Stomach smooth muscle (tissue), 2 donors: Measurements from ENCODE around the gene SMG7.
"Not testable (repeated sequence)": the region's sequence is repeated elsewhere in the genome, so short reads cannot be mapped to it uniquely, and the experiment has no call there.

ENCODE experiments used
- H3K27ac ChIP-seq: one replicate; pipeline ENCODE4 v1.7.0; 2013; ENCODE audit warnings: mild to moderate bottlenecking, low read length, inconsistent platforms
- H3K27me3 ChIP-seq, 2 donors: one replicate each; pipeline ENCODE4 v1.7.0; 2013; ENCODE audit warnings: low read length in 2 of 2; ENCODE audit not compliant: insufficient read depth in 2 of 2, control insufficient read depth in 1 of 2
- H3K36me3 ChIP-seq, 2 donors: one replicate each; pipeline ENCODE4 v1.7.0; 2013; ENCODE audit warnings: low read length in 2 of 2; ENCODE audit not compliant: control insufficient read depth in 2 of 2, insufficient read depth in 2 of 2
- H3K4me1 ChIP-seq: one replicate; pipeline ENCODE4 v1.7.0; 2013; ENCODE audit warnings: low read length; ENCODE audit not compliant: control insufficient read depth, insufficient read depth
- H3K4me3 ChIP-seq, 2 donors: one replicate each; pipeline ENCODE4 v1.7.0; 2013; ENCODE audit warnings: low read length in 2 of 2
- H3K9ac ChIP-seq, 2 donors: one replicate each; pipeline ENCODE4 v1.7.0; 2013; ENCODE audit warnings: low read length in 2 of 2, mild to moderate bottlenecking in 1 of 2
- H3K9me3 ChIP-seq, 2 donors: one replicate each; pipeline ENCODE4 v1.7.0; 2013; ENCODE audit warnings: low read length in 2 of 2; ENCODE audit not compliant: control insufficient read depth in 2 of 2
- donor health status: healthy.
- donor health status: Pancreatic carcinoma.

SMG7 gene, protein sequence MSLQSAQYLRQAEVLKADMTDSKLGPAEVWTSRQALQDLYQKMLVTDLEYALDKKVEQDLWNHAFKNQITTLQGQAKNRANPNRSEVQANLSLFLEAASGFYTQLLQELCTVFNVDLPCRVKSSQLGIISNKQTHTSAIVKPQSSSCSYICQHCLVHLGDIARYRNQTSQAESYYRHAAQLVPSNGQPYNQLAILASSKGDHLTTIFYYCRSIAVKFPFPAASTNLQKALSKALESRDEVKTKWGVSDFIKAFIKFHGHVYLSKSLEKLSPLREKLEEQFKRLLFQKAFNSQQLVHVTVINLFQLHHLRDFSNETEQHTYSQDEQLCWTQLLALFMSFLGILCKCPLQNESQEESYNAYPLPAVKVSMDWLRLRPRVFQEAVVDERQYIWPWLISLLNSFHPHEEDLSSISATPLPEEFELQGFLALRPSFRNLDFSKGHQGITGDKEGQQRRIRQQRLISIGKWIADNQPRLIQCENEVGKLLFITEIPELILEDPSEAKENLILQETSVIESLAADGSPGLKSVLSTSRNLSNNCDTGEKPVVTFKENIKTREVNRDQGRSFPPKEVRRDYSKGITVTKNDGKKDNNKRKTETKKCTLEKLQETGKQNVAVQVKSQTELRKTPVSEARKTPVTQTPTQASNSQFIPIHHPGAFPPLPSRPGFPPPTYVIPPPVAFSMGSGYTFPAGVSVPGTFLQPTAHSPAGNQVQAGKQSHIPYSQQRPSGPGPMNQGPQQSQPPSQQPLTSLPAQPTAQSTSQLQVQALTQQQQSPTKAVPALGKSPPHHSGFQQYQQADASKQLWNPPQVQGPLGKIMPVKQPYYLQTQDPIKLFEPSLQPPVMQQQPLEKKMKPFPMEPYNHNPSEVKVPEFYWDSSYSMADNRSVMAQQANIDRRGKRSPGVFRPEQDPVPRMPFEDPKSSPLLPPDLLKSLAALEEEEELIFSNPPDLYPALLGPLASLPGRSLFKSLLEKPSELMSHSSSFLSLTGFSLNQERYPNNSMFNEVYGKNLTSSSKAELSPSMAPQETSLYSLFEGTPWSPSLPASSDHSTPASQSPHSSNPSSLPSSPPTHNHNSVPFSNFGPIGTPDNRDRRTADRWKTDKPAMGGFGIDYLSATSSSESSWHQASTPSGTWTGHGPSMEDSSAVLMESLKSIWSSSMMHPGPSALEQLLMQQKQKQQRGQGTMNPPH

DNA sequence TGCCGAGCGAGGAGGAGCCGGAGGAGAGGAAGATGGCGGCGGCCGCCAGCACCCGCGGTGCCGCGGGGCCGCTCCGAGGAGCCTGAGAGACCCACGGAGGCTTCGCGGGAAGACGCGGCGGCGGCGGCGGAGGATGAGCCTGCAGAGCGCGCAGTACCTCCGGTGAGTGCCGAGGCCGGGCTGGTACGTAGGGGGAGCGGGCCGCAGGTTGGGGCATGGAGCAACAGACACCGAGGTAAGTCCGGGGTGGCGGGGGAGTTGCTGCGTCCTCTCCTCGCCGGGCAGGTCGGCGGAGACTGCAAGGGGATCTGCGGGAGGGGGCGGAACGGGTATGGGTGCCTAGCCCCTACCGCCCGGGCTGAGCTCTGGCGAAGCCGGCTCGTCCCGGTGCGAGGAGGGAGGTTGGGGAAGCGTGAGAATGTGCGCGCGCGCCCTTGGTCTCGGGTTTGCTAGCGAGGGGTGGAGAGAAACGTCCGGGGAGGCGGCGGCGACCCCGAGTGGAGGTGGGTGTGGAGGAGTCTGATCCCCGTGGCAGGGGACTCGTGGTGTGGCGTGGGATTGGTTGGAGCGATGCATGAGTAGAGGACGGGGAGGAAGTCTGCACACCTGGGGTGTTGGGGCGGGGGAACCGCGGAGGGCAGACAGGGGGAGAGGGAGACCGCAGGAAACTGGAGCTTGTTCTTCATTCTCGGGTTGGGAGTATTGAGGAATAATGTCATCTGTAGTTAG, at the start of gene SMG7:
SMG7 (plus strand) TSS at position 12 of the 729 bp plus-strand sequence; CDS start at position 134, 122 bp downstream.
- H3K36me3 ChIP-seq = no peaks in the 10 kb centered on the region
- peak within 1 kb of the TSS; percentile 93 for H3K27ac ChIP-seq
- no peaks in the 10 kb centered on the region for H3K9me3 ChIP-seq
- peaks cover 8% of the 10 kb centered on the region for H3K4me1 ChIP-seq
- H3K9ac ChIP-seq = peak within 1 kb of the TSS; percentile 84 to 97
- no peaks in the 10 kb centered on the region for H3K27me3 ChIP-seq
- H3K4me3 ChIP-seq = peak within 1 kb of the TSS; percentile 85 to 90

DNA sequence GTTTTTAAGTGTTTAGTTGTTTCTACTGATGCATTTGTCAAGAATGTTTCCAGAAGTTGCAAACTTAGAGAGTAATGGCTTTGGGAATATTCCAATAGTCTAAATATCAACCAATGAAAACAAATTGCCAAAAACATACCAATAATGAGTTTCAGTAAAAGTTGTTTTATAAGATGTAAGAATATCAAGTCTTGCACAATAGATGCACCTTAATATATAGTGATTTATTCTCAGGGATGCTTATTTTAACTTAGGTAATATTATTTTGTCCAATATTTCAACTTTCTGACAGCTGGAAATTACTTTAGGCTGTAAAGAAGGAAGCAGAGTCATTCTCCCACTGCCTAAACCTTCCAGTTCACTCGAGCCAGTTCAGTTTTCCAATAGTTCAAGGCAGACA, 48.8 kb upstream of the SMG7 start:
- Histone ChIP-seq H3K36me3 (no peaks in the 10 kb centered on the region), H3K27ac (no peak overlapping the region), H3K9ac (no peak overlapping the region), H3K9me3 (no peaks in the 10 kb centered on the region), H3K27me3 (no peaks in the 10 kb centered on the region), H3K4me1 (no peaks in the 10 kb centered on the region), H3K4me3 (no peak overlapping the region)

DNA sequence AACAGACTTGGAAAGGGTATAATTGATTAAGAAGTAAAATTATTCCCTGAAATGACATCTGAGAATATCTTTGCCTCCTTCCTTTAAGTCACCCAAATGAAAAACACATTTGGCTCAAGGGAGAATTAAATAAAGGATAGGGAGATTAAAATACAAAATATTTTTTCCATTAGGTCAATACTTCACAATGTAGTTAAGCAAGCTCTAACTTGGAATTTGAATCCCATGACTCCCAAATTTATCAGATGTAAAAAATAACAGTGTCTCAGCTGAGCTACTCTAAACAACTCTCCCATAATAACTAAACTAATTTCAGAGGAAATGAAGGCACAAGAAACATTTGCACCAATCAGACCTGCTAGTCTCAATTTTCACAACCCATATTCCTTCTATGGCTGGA, 47.6 kb upstream of the SMG7 start:
- Histone ChIP-seq H3K9ac (no peak overlapping the region), H3K27me3 (no peaks in the 10 kb centered on the region), H3K27ac (no peak overlapping the region), H3K4me3 (no peak overlapping the region), H3K36me3 (no peaks in the 10 kb centered on the region), H3K4me1 (no peaks in the 10 kb centered on the region), H3K9me3 (no peaks in the 10 kb centered on the region)

DNA sequence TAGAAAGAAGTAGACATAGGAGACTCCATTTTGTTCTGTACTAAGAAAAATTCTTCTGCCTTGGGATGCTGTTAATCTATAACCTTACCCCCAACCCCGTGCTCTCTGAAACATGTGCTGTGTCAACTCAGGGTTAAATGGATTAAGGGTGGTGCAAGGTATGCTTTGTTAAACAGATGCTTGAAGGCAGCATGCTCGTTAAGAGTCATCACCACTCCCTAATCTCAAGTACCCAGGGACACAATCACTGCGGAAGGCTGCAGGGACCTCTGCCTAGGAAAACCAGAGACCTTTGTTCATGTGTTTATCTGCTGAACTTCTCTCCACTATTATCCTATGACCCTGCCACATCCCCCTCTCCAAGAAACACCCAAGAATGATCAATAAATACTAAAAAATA, 44.7 kb upstream of the SMG7 start:
- H3K27ac ChIP-seq, H3K9ac ChIP-seq, H3K27me3 ChIP-seq, H3K9me3 ChIP-seq, H3K4me1 ChIP-seq, H3K4me3 ChIP-seq, H3K36me3 ChIP-seq: not testable (repeated sequence)

DNA sequence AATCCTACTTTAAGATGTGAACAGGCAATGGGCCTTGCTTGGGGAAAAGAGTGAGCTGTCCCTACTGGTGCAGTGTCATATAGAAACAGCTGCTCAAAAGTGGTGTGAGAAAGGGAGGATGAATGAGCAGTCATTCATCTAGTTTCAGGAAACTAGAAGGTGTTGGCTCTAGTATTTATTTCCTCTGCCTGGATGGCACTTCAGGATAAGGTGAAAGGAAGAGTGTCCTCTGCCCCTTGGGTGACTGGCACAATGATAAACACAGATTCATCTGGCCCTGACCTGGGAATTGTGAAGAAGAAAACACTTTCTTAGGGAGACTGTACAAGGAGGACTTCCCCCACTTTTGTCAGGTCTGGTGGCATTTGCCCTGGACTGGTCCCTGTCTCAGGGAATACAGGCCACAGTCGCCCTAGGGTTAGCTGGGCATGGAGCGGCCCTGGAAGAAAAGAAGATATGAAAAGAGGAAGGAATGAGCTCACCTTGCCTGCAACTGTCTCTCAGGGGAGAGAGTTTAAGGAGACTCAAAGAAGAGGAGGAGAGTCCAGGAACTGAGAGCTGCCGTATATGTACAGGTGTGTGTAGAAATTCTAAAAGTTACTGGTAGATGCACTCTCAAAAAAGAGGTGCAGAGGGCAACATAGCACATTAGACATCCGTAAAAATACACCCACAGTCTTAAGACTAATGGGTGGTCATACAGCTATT, 40.3 kb upstream of the SMG7 start:
- Histone ChIP-seq H3K27ac (no peak overlapping the region), H3K4me3 (no peak overlapping the region), H3K9me3 (no peaks in the 10 kb centered on the region), H3K36me3 (no peaks in the 10 kb centered on the region), H3K4me1 (no peaks in the 10 kb centered on the region), H3K9ac (no peak overlapping the region), H3K27me3 (no peaks in the 10 kb centered on the region)

DNA sequence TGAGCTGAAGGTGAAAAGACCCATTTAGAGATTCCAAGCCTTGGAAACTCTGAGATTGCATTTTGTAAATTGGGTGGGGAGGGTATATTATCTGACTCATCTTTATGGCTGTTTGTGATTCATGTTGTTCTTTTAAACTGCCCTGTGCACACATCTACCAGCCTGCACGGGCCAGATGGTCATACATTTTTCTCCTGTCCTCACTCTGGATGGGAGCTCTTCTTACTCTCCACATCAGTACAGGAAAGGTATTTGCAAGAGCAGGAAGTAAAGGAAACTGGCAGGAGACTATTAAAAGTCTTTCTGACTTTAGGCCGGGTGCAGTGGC, 39.8 kb upstream of the SMG7 start:
- Histone ChIP-seq H3K9ac (no peak overlapping the region), H3K4me1 (no peaks in the 10 kb centered on the region), H3K27ac (no peak overlapping the region), H3K9me3 (no peaks in the 10 kb centered on the region), H3K36me3 (no peaks in the 10 kb centered on the region), H3K27me3 (no peaks in the 10 kb centered on the region), H3K4me3 (no peak overlapping the region)

DNA sequence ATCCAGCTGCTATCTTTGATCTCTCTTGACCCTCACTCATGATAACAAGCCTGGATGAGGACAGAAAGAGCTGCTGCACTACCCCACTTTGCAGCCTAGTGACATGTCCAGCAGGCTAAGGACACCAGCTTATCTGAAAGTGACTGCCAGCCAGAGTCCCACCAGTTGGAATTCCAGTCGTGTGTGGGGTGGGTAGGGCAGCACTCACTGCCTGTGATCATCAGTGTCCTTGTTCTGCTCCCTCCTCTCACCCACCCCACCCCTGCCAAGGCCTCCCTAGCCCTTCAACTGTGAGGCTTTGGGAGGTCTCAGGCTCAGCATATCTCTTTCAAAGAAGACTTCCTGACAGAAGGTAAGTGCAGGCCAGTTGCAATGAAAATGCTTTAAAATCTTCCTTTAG, 38.6 kb upstream of the SMG7 start:
- H3K4me1 ChIP-seq = no peaks in the 10 kb centered on the region
- no peak overlapping the region for H3K27ac ChIP-seq
- no peaks in the 10 kb centered on the region for H3K36me3 ChIP-seq
- no peaks in the 10 kb centered on the region for H3K27me3 ChIP-seq
- H3K9ac ChIP-seq = no peak overlapping the region
- no peak overlapping the region for H3K4me3 ChIP-seq
- no peaks in the 10 kb centered on the region for H3K9me3 ChIP-seq

DNA sequence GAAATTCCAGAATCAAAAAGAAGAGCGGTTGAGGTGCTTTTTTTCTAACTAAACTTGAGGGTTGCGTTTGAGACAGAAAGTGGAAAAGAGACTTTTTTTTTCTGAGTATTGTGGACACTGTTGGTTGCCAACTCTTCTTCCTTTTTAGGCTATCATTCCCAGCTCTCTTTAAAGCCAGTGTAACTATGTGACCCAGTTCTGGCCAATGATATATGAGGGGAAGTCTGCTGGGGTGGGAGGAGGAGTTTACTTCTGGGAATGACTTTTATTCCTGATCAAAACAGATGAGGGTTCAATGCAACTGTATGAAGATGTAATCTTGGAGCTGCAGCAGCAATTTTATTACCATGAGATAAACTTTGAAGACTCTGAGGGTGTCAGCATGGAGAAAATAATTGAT, 36.8 kb upstream of the SMG7 start:
- no peaks in the 10 kb centered on the region for H3K36me3 ChIP-seq
- no peak overlapping the region for H3K9ac ChIP-seq
- no peaks in the 10 kb centered on the region for H3K9me3 ChIP-seq
- no peaks in the 10 kb centered on the region for H3K4me1 ChIP-seq
- H3K27ac ChIP-seq = no peak overlapping the region
- no peak overlapping the region for H3K4me3 ChIP-seq
- H3K27me3 ChIP-seq = no peaks in the 10 kb centered on the region

DNA sequence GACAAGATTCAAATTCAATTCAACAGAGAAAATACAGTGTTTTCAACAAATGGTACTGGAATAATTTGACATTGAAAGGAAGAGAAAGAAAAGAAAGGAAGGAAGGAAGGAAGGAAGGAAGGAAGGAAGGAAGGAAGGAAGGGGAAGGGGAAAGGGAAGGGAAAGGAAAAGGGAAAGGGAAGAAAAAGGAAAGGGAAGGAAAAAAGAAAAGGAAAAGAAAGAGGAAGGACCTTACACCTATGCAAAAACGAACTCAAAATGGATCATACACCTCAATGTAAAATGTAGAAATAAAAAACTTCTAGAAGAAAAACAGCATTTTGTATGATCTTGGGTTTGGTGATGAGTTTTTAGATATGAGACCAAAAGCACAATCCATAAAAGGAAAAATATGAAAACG, 34.2 kb upstream of the SMG7 start:
- Histone ChIP-seq H3K27me3 (no peaks in the 10 kb centered on the region), H3K4me1 (no peaks in the 10 kb centered on the region), H3K4me3 (no peak overlapping the region), H3K27ac (no peak overlapping the region), H3K9ac (no peak overlapping the region), H3K36me3 (no peaks in the 10 kb centered on the region), H3K9me3 (no peaks in the 10 kb centered on the region)

DNA sequence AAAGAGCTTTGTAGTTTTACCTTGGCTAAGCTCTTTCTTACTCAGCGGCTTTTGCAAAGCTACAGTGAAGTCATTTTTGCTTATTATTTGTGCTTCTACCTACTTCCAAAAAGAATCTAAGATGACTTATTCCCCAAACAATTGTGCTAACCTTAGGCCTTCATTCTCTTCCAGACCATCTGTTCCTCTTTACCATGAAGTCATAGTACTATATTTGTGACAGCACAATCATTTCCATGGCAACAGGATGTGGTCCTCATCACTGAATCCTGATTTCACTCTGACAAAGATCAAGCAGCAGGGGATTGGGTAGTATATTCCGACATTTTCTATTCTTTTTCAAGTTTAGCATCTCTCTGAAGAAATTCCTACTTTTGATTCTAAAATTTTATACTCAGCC, 29.3 kb upstream of the SMG7 start:
- H3K4me1 ChIP-seq = no peaks in the 10 kb centered on the region
- H3K9ac ChIP-seq = no peak overlapping the region

More for the DNA sequence above, 29.3 kb upstream of the SMG7 start:
- H3K9me3 ChIP-seq = no peaks in the 10 kb centered on the region
- H3K27me3 ChIP-seq = no peaks in the 10 kb centered on the region
- H3K36me3 ChIP-seq = no peaks in the 10 kb centered on the region
- no peak overlapping the region for H3K27ac ChIP-seq
- H3K4me3 ChIP-seq = no peak overlapping the region
